GM21515 (cell line): ENCODE measurements around the gene SIK3.

Experiments used
- ATAC-seq: cut with Tn5 transposase; IDR thresholded peaks from one replicate; pipeline ENCODE4 v1.9.1; 2021; ENCODE audit not compliant: unreplicated experiment

SIK3 gene

GRCh38 chr11:116870054-116870453, 228.2 kb downstream of the SIK3 start:
- ATAC-seq, result no peak

GRCh38 chr11:116869610-116870009, 228.6 kb downstream of the SIK3 start:
- no peak for ATAC-seq

- no peak for ATAC-seq
Observed at GRCh38 chr11:116868066-116868465, 230.2 kb downstream of the SIK3 start.

GRCh38 chr11:116867619-116868018, 230.6 kb downstream of the SIK3 start:
- ATAC-seq, result no peak

- no peak for ATAC-seq
Observed at GRCh38 chr11:116866804-116867455, 231.3 kb downstream of the SIK3 start.

GRCh38 chr11:116865696-116866095, 232.5 kb downstream of the SIK3 start:
- ATAC-seq, result no peak

GRCh38 chr11:116864531-116864930, 233.7 kb downstream of the SIK3 start:
- ATAC-seq, result no peak

- no peak for ATAC-seq
Observed at GRCh38 chr11:116862951-116863350, 235.3 kb downstream of the SIK3 start.

- no peak for ATAC-seq
Observed at GRCh38 chr11:116862185-116862584, 236.0 kb downstream of the SIK3 start.

- ATAC-seq, result no peak
Observed at GRCh38 chr11:116861539-116861938, 236.7 kb downstream of the SIK3 start.

- ATAC-seq, result no peak
Observed at GRCh38 chr11:116860303-116860702, 237.9 kb downstream of the SIK3 start.

GRCh38 chr11:116859175-116859574, 239.1 kb downstream of the SIK3 start:
- no peak for ATAC-seq

GRCh38 chr11:116857936-116858335, 240.3 kb downstream of the SIK3 start:
- no peak for ATAC-seq

- no peak for ATAC-seq
Observed at GRCh38 chr11:116857316-116857715, 240.9 kb downstream of the SIK3 start.

GRCh38 chr11:116856423-116856822, 241.8 kb downstream of the SIK3 start:
- ATAC-seq, result no peak

- no peak for ATAC-seq
Observed at GRCh38 chr11:116855413-116855812, 242.8 kb downstream of the SIK3 start.

- ATAC-seq, result peak; percentile 94
Observed at GRCh38 chr11:116853461-116854073, 244.7 kb downstream of the SIK3 start.

GRCh38 chr11:116852261-116853031, 245.8 kb downstream of the SIK3 start:
- no peak for ATAC-seq

- no peak for ATAC-seq
Observed at GRCh38 chr11:116851626-116852025, 246.6 kb downstream of the SIK3 start.

GRCh38 chr11:116849486-116849885, 248.7 kb downstream of the SIK3 start:
- ATAC-seq, result no peak

- ATAC-seq, result no peak
Observed at GRCh38 chr11:116849060-116849459, 249.2 kb downstream of the SIK3 start.

- ATAC-seq, result no peak
Observed at GRCh38 chr11:116847612-116848011, 250.6 kb downstream of the SIK3 start.
